HepG2 (cell line): ENCODE results near the gene PLA2R1.

Source experiments
- EZH2 ChIP-seq: conservative IDR thresholded peaks from 2 replicates; pipeline ENCODE4 v1.6.1; 2012; ENCODE audit warnings: mild to moderate bottlenecking, low read depth, low read length, moderate library complexity
- MAFF ChIP-seq: IDR thresholded peaks from 2 replicates; pipeline ENCODE4 v1.6.1; 2011; ENCODE audit warnings: low read depth, low read length, improper control_type of control experiment
- MEF2D ChIP-seq: sonication (generic); formaldehyde crosslinking; IDR thresholded peaks from 2 replicates; pipeline ENCODE4 v1.5.1; 2020; ENCODE audit warnings: mild to moderate bottlenecking, missing genetic modification reagents
- NFE2L1 ChIP-seq: sonication (generic); formaldehyde crosslinking; IDR thresholded peaks from 2 replicates; pipeline ENCODE4 v1.4.0; 2020; ENCODE audit warnings: missing genetic modification reagents, mild to moderate bottlenecking, borderline replicate concordance
- PCBP1 ChIP-seq: fragments of 200-400 bp; formaldehyde crosslinking; IDR thresholded peaks from 2 replicates; pipeline ENCODE4 v1.6.1; 2017; ENCODE audit warnings: mild to moderate bottlenecking, low read depth, low read length, borderline replicate concordance
- POLR2A ChIP-seq, 2 experiments: IDR thresholded peaks; 2 replicates each; pipeline ENCODE4 v1.6.1; 2011; ENCODE audit warnings: low read depth in 2 of 2, low read length in 2 of 2, mild to moderate bottlenecking in 1 of 2, moderate library complexity in 1 of 2; ENCODE audit not compliant: insufficient read depth in 1 of 2
- ZFP41 ChIP-seq: sonication (generic); formaldehyde crosslinking; IDR thresholded peaks from 2 replicates; pipeline ENCODE4 v1.4.0; 2020; ENCODE audit warnings: mild to moderate bottlenecking, missing genetic modification reagents, borderline replicate concordance
- ZNF737 ChIP-seq: sonication (generic); formaldehyde crosslinking; IDR thresholded peaks from 2 replicates; pipeline ENCODE4 v1.5.0; 2020; ENCODE audit warnings: missing genetic modification reagents, mild to moderate bottlenecking, borderline replicate concordance
- ZNF790 ChIP-seq: sonication (generic); formaldehyde crosslinking; IDR thresholded peaks from 2 replicates; pipeline ENCODE4 v1.8.0; 2022; ENCODE audit warnings: missing genetic modification reagents, mild to moderate bottlenecking, borderline replicate concordance
- TF ChIP-seq, protein P1 (sequence below), 2 experiments: sonication (generic) in 1 of 2; formaldehyde crosslinking in 1 of 2; IDR thresholded peaks; 2 replicates each; pipeline versions ENCODE4 v1.4.0 to v1.6.1; 2018 to 2020; ENCODE audit warnings: missing genetic modification reagents in 2 of 2, borderline replicate concordance in 1 of 2, low read depth in 1 of 2, mild to moderate bottlenecking in 1 of 2, missing biosample characterization in 1 of 2
- TF ChIP-seq, protein P2 (sequence below): IDR thresholded peaks from 2 replicates; pipeline ENCODE4 v1.6.1; 2016; ENCODE audit warnings: low read depth, missing genetic modification reagents, missing compliant biosample characterization
- TF ChIP-seq, protein P3 (sequence below): sonication (generic); formaldehyde crosslinking; IDR thresholded peaks from 2 replicates; pipeline ENCODE4 v1.4.0; 2020; ENCODE audit warnings: mild to moderate bottlenecking, low read depth, missing genetic modification reagents

DNA sequence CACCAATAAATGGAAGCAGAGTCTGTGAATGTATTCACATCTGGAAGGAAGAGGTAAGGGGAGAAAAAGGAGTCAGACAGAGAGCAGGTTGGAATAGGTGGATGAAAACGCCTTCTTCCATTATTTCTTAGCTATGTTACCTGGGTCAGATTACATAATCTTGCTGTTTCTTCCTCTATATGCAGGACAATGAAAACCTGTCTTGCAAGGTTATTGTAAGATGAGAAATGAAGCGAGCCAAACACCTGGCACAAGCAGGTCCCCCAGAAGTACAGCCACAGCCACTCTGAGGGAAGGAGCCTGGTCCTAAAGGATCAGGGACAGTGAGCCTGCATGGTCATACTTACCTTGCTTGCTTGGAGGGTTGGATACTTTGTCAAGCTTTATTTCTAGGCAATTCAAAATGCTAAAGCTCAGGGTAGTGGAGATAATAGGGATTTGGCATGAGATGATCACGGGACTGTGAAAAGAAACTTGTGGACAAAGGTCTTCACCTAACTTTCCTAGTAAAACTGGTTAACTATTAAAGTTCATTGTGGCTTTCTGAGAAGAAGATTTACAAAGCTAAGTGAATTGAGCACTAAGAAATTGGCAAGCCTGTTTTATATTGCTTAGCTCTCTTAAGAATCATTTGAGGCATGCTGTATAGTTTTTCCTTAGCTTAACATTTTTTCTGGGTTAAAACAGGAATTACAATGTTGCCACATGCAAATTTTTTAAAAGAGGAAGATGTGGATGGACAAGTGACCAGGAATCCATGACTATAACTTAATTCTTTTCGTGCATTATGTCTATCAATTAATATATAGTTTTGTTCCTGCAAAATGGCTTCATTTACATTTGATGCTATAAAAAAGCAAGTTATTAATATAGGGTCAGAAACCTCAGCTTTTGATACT, 15.7 kb upstream of the PLA2R1 start:
- TF ChIP-seq PCBP1 (no peak), NFE2L1 (CRISPR knock-in tag) (no peak), MEF2D (CRISPR knock-in tag) (no peak), POLR2A (IDR thresholded peaks at IDR 0.05; ENCODE audit: insufficient read depth in 1 of 2, low read depth in 2 of 2, low read length in 2 of 2) (no peak), ZFP41 (CRISPR knock-in tag) (no peak), ZNF737 (CRISPR knock-in tag) (no peak), ZNF790 (CRISPR knock-in tag) (no peak), EZH2 (no peak), MAFF (no peak)
- TF ChIP-seq, protein P1, sequence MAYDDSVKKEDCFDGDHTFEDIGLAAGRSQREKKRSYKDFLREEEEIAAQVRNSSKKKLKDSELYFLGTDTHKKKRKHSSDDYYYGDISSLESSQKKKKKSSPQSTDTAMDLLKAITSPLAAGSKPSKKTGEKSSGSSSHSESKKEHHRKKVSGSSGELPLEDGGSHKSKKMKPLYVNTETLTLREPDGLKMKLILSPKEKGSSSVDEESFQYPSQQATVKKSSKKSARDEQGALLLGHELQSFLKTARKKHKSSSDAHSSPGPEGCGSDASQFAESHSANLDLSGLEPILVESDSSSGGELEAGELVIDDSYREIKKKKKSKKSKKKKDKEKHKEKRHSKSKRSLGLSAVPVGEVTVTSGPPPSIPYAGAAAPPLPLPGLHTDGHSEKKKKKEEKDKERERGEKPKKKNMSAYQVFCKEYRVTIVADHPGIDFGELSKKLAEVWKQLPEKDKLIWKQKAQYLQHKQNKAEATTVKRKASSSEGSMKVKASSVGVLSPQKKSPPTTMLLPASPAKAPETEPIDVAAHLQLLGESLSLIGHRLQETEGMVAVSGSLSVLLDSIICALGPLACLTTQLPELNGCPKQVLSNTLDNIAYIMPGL (CRISPR knock-in tag; IDR thresholded peaks at IDR 0.05; ENCODE audit: borderline replicate concordance in 1 of 2, low read depth in 1 of 2) = no peak
- TF ChIP-seq, protein P2, sequence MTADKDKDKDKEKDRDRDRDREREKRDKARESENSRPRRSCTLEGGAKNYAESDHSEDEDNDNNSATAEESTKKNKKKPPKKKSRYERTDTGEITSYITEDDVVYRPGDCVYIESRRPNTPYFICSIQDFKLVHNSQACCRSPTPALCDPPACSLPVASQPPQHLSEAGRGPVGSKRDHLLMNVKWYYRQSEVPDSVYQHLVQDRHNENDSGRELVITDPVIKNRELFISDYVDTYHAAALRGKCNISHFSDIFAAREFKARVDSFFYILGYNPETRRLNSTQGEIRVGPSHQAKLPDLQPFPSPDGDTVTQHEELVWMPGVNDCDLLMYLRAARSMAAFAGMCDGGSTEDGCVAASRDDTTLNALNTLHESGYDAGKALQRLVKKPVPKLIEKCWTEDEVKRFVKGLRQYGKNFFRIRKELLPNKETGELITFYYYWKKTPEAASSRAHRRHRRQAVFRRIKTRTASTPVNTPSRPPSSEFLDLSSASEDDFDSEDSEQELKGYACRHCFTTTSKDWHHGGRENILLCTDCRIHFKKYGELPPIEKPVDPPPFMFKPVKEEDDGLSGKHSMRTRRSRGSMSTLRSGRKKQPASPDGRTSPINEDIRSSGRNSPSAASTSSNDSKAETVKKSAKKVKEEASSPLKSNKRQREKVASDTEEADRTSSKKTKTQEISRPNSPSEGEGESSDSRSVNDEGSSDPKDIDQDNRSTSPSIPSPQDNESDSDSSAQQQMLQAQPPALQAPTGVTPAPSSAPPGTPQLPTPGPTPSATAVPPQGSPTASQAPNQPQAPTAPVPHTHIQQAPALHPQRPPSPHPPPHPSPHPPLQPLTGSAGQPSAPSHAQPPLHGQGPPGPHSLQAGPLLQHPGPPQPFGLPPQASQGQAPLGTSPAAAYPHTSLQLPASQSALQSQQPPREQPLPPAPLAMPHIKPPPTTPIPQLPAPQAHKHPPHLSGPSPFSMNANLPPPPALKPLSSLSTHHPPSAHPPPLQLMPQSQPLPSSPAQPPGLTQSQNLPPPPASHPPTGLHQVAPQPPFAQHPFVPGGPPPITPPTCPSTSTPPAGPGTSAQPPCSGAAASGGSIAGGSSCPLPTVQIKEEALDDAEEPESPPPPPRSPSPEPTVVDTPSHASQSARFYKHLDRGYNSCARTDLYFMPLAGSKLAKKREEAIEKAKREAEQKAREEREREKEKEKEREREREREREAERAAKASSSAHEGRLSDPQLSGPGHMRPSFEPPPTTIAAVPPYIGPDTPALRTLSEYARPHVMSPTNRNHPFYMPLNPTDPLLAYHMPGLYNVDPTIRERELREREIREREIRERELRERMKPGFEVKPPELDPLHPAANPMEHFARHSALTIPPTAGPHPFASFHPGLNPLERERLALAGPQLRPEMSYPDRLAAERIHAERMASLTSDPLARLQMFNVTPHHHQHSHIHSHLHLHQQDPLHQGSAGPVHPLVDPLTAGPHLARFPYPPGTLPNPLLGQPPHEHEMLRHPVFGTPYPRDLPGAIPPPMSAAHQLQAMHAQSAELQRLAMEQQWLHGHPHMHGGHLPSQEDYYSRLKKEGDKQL (CRISPR knock-in tag) = no peak
- TF ChIP-seq, protein P3, sequence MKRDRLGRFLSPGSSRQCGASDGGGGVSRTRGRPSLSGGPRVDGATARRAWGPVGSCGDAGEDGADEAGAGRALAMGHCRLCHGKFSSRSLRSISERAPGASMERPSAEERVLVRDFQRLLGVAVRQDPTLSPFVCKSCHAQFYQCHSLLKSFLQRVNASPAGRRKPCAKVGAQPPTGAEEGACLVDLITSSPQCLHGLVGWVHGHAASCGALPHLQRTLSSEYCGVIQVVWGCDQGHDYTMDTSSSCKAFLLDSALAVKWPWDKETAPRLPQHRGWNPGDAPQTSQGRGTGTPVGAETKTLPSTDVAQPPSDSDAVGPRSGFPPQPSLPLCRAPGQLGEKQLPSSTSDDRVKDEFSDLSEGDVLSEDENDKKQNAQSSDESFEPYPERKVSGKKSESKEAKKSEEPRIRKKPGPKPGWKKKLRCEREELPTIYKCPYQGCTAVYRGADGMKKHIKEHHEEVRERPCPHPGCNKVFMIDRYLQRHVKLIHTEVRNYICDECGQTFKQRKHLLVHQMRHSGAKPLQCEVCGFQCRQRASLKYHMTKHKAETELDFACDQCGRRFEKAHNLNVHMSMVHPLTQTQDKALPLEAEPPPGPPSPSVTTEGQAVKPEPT (CRISPR knock-in tag) = no peak
